ENCODE measurements around the gene WWC2. TPM values are rescaled to one million over a fixed set of nuclear protein-coding genes. Genes with fewer than 3 reads are reported as not detected.

Gene WWC2
- total RNA-seq, 2 experiments from 2014 or later = not detected

GRCh38 chr4:183183906-183184535, 85.0 kb downstream of the WWC2 start:
- Histone ChIP-seq H3K9me3 (ENCODE audit: low read length) (no peaks in the 10 kb centered on the region), H3K79me2 (ENCODE audit: insufficient read depth, low read depth, low read length) (no peaks in the 10 kb centered on the region), H4K20me1 (ENCODE audit: insufficient read depth, low read length) (no peaks in the 10 kb centered on the region), H3K27ac (ENCODE audit: low read depth, low read length, poor library complexity, severe bottlenecking) (no peak overlapping the region), H3K36me3 (ENCODE audit: insufficient read depth, low read length) (no peaks in the 10 kb centered on the region), H3K4me2 (ENCODE audit: low read length) (no peak overlapping the region), H2AFZ (ENCODE audit: low read length) (no peak overlapping the region), H3K9me2 (ENCODE audit: insufficient read depth, low read length) (no peaks in the 10 kb centered on the region), H3K4me1 (ENCODE audit: insufficient read depth, low read length, poor library complexity, severe bottlenecking) (no peaks in the 10 kb centered on the region), H3K4me3 (ENCODE audit: low read depth, low read length, poor library complexity, severe bottlenecking) (no peak overlapping the region)
- TF ChIP-seq CTCF (conservative IDR thresholded peaks at IDR 0.05; ENCODE audit: low read length) (no peak), EZH2phosphoT487 (IDR thresholded peaks at IDR 0.05; ENCODE audit: borderline replicate concordance, low read depth, low read length) (no peak)
- no peak for DNase-seq (ENCODE audit: low spot score)
- no TSS peak for BruUV-seq (replicated peaks)
- ChIA-PET POLR2A (interaction anchor here (0.5 kb wide), 1 partner anchor 396 kb away, joined by 3 read pairs; no protein-coding TSS in a partner anchor), CTCF (ENCODE audit: unreplicated experiment) (no interaction called here)
- intact Hi-C loops (cut with micrococcal nuclease; ENCODE audit: unreplicated experiment) = no loop called here

- H3K9me3 ChIP-seq (ENCODE audit: low read length) = no peaks in the 10 kb centered on the region
- no peaks in the 10 kb centered on the region for H3K9me2 ChIP-seq (ENCODE audit: insufficient read depth, low read length)
- POLR2A ChIA-PET = no interaction called here
- H3K4me2 ChIP-seq (ENCODE audit: low read length) = no peak overlapping the region
- no peak for DNase-seq (ENCODE audit: low spot score)
- no peak overlapping the region for H3K4me3 ChIP-seq (ENCODE audit: low read depth, low read length, poor library complexity, severe bottlenecking)
- no peaks in the 10 kb centered on the region for H3K4me1 ChIP-seq (ENCODE audit: insufficient read depth, low read length, poor library complexity, severe bottlenecking)
- H4K20me1 ChIP-seq (ENCODE audit: insufficient read depth, low read length) = no peaks in the 10 kb centered on the region
- no peak overlapping the region for H2AFZ ChIP-seq (ENCODE audit: low read length)
- H3K79me2 ChIP-seq (ENCODE audit: insufficient read depth, low read depth, low read length) = no peaks in the 10 kb centered on the region
- no peak overlapping the region for H3K27ac ChIP-seq (ENCODE audit: low read depth, low read length, poor library complexity, severe bottlenecking)
- no TSS peak for BruUV-seq (replicated peaks)
- no peaks in the 10 kb centered on the region for H3K36me3 ChIP-seq (ENCODE audit: insufficient read depth, low read length)
- no peak for TF ChIP-seq EZH2phosphoT487 (IDR thresholded peaks at IDR 0.05; ENCODE audit: borderline replicate concordance, low read depth, low read length)
- TF ChIP-seq CTCF (conservative IDR thresholded peaks at IDR 0.05; ENCODE audit: low read length) = no peak
- intact Hi-C loops (cut with micrococcal nuclease; ENCODE audit: unreplicated experiment) = no loop called here
- CTCF ChIA-PET (ENCODE audit: unreplicated experiment) = no interaction called here
These were observed 86.0 kb downstream of the WWC2 start for GRCh38 chr4:183185018-183185417.

GRCh38 chr4:183185559-183185958, 86.5 kb downstream of the WWC2 start:
- H3K4me1 ChIP-seq (ENCODE audit: insufficient read depth, low read length, poor library complexity, severe bottlenecking) = no peaks in the 10 kb centered on the region
- H3K36me3 ChIP-seq (ENCODE audit: insufficient read depth, low read length) = no peaks in the 10 kb centered on the region
- intact Hi-C loops (cut with micrococcal nuclease; ENCODE audit: unreplicated experiment) = no loop called here
- H3K4me3 ChIP-seq (ENCODE audit: low read depth, low read length, poor library complexity, severe bottlenecking) = no peak overlapping the region
- H4K20me1 ChIP-seq (ENCODE audit: insufficient read depth, low read length) = no peaks in the 10 kb centered on the region
- BruUV-seq (replicated peaks) = no TSS peak
- H3K9me2 ChIP-seq (ENCODE audit: insufficient read depth, low read length) = no peaks in the 10 kb centered on the region
- no peak for TF ChIP-seq EZH2phosphoT487 (IDR thresholded peaks at IDR 0.05; ENCODE audit: borderline replicate concordance, low read depth, low read length)
- TF ChIP-seq CTCF (conservative IDR thresholded peaks at IDR 0.05; ENCODE audit: low read length) = no peak
- H2AFZ ChIP-seq (ENCODE audit: low read length) = no peak overlapping the region
- no peak overlapping the region for H3K4me2 ChIP-seq (ENCODE audit: low read length)
- no peak overlapping the region for H3K27ac ChIP-seq (ENCODE audit: low read depth, low read length, poor library complexity, severe bottlenecking)
- no peak for DNase-seq (ENCODE audit: low spot score)
- ChIA-PET CTCF (ENCODE audit: unreplicated experiment) (no interaction called here), POLR2A (no interaction called here)
- H3K79me2 ChIP-seq (ENCODE audit: insufficient read depth, low read depth, low read length) = no peaks in the 10 kb centered on the region
- H3K9me3 ChIP-seq (ENCODE audit: low read length) = no peaks in the 10 kb centered on the region
